ACC112 (cell line): ENCODE results near the gene USP27X.

Experiments
- H2AFZ ChIP-seq: fragments of 200-600 bp; sonication (generic); one replicate; pipeline ENCODE4 v1.6.0; 2017; ENCODE audit warnings: antibody characterized with exemption, low read length; ENCODE audit not compliant: unreplicated experiment
- H3K27ac ChIP-seq: fragments of 200-600 bp; sonication (generic); 2 replicates; pipeline ENCODE4 v1.5.1; 2014; ENCODE audit warnings: low read depth, mild to moderate bottlenecking, antibody characterized with exemption, low read length, moderate library complexity
- H3K27me3 ChIP-seq: fragments of 200-600 bp; sonication (generic); 2 replicates; pipeline ENCODE4 v1.6.1; 2014; ENCODE audit warnings: mild to moderate bottlenecking, antibody characterized with exemption, low read length, moderate library complexity, mixed read lengths; ENCODE audit not compliant: insufficient read depth
- H3K36me3 ChIP-seq: fragments of 200-600 bp; sonication (generic); 2 replicates; pipeline ENCODE4 v1.6.1; 2016; ENCODE audit warnings: mild to moderate bottlenecking, antibody characterized with exemption, low read length, moderate library complexity, mixed read lengths; ENCODE audit not compliant: insufficient read depth
- H3K4me1 ChIP-seq: fragments of 200-600 bp; sonication (generic); one replicate; pipeline ENCODE4 v1.6.1; 2016; ENCODE audit warnings: low read length, mixed read lengths; ENCODE audit not compliant: insufficient read depth, unreplicated experiment, control insufficient read depth
- H3K4me3 ChIP-seq: fragments of 200-600 bp; sonication (generic); 2 replicates; pipeline ENCODE4 v1.5.1; 2014; ENCODE audit warnings: mild to moderate bottlenecking, low read depth, low read length
- H3K79me2 ChIP-seq: fragments of 200-600 bp; sonication (generic); one replicate; pipeline ENCODE4 v1.6.0; 2016; ENCODE audit warnings: low read length; ENCODE audit not compliant: control insufficient read depth, unreplicated experiment, insufficient read depth

USP27X gene

GRCh38 chrX:49880668-49881067 is 1.4 kb downstream of the USP27X start:
- no peaks in the 10 kb centered on the region for H3K79me2 ChIP-seq

GRCh38 chrX:49884290-49884862 is 5.1 kb downstream of the USP27X start:
- Histone ChIP-seq H3K27ac (no peak overlapping the region), H3K4me1 (peaks cover 4% of the 10 kb centered on the region), H3K36me3 (no peaks in the 10 kb centered on the region), H3K27me3 (no peaks in the 10 kb centered on the region), H3K79me2 (no peaks in the 10 kb centered on the region), H3K4me3 (no peak overlapping the region), H2AFZ (no peak overlapping the region)

More at GRCh38 chrX:49880668-49881067, 1.4 kb downstream of the USP27X start:
- Histone ChIP-seq H3K36me3 (no peaks in the 10 kb centered on the region), H3K4me3 (peak overlapping the region; percentile 89; the same call in 1 of the 2 replicates), H3K27ac (no peak overlapping the region), H3K27me3 (no peaks in the 10 kb centered on the region), H2AFZ (no peak overlapping the region), H3K4me1 (peaks cover 11% of the 10 kb centered on the region)

- H2AFZ ChIP-seq: no peak overlapping the region
- H3K4me1 ChIP-seq: no peaks in the 10 kb centered on the region
- H3K79me2 ChIP-seq: no peaks in the 10 kb centered on the region
- no peak overlapping the region for H3K27ac ChIP-seq
- no peaks in the 10 kb centered on the region for H3K36me3 ChIP-seq
- no peaks in the 10 kb centered on the region for H3K27me3 ChIP-seq
- no peak overlapping the region for H3K4me3 ChIP-seq
Observed at GRCh38 chrX:49892542-49892941, 13.3 kb downstream of the USP27X start.

- H3K79me2 ChIP-seq: no peaks in the 10 kb centered on the region
- no peaks in the 10 kb centered on the region for H3K36me3 ChIP-seq
- H2AFZ ChIP-seq: no peak overlapping the region
- peaks cover 25% of the 10 kb centered on the region for H3K27me3 ChIP-seq
- no peaks in the 10 kb centered on the region for H3K4me1 ChIP-seq
- H3K27ac ChIP-seq: no peak overlapping the region
- no peak overlapping the region for H3K4me3 ChIP-seq
Observed at GRCh38 chrX:49896951-49897350, 17.7 kb downstream of the USP27X start.

GRCh38 chrX:49901048-49901447 is 21.8 kb downstream of the USP27X start:
- Histone ChIP-seq H3K27me3 (peaks cover 30% of the 10 kb centered on the region), H3K79me2 (no peaks in the 10 kb centered on the region), H3K4me3 (no peak overlapping the region), H3K36me3 (no peaks in the 10 kb centered on the region), H2AFZ (no peak overlapping the region), H3K4me1 (no peaks in the 10 kb centered on the region), H3K27ac (no peak overlapping the region)

- 0 out of 2 replicates have a peak, but pooled peaks cover 2% of the 10 kb centered on the region for H3K27me3 ChIP-seq
- no peaks in the 10 kb centered on the region for H3K79me2 ChIP-seq
- H3K4me3 ChIP-seq: no peak overlapping the region
- no peak overlapping the region for H3K27ac ChIP-seq
- no peaks in the 10 kb centered on the region for H3K36me3 ChIP-seq
- no peak overlapping the region for H2AFZ ChIP-seq
- no peaks in the 10 kb centered on the region for H3K4me1 ChIP-seq
Observed at GRCh38 chrX:49910344-49910743, 31.1 kb downstream of the USP27X start.

- Histone ChIP-seq H3K4me1 (no peaks in the 10 kb centered on the region), H3K27ac (no peak overlapping the region), H2AFZ (no peak overlapping the region), H3K79me2 (no peaks in the 10 kb centered on the region), H3K4me3 (no peak overlapping the region), H3K27me3 (0 out of 2 replicates have a peak, but pooled peaks cover 2% of the 10 kb centered on the region), H3K36me3 (no peaks in the 10 kb centered on the region)
Observed at GRCh38 chrX:49912086-49912485, 32.8 kb downstream of the USP27X start.

GRCh38 chrX:49912861-49913260 is 33.6 kb downstream of the USP27X start:
- H3K27me3 ChIP-seq: 0 out of 2 replicates have a peak, but pooled peaks cover 2% of the 10 kb centered on the region
- no peaks in the 10 kb centered on the region for H3K79me2 ChIP-seq
- H3K4me3 ChIP-seq: no peak overlapping the region
- no peaks in the 10 kb centered on the region for H3K4me1 ChIP-seq
- no peak overlapping the region for H3K27ac ChIP-seq
- no peaks in the 10 kb centered on the region for H3K36me3 ChIP-seq
- H2AFZ ChIP-seq: no peak overlapping the region

- Histone ChIP-seq H2AFZ (no peak overlapping the region), H3K27ac (no peak overlapping the region), H3K79me2 (no peaks in the 10 kb centered on the region), H3K4me3 (no peak overlapping the region), H3K36me3 (no peaks in the 10 kb centered on the region), H3K27me3 (no peaks in the 10 kb centered on the region), H3K4me1 (no peaks in the 10 kb centered on the region)
Observed at GRCh38 chrX:49915361-49916222, 36.3 kb downstream of the USP27X start.

GRCh38 chrX:49919617-49920016 is 40.3 kb downstream of the USP27X start:
- H2AFZ ChIP-seq: no peak overlapping the region
- H3K4me1 ChIP-seq: no peaks in the 10 kb centered on the region
- no peaks in the 10 kb centered on the region for H3K79me2 ChIP-seq
- no peak overlapping the region for H3K27ac ChIP-seq
- no peak overlapping the region for H3K4me3 ChIP-seq
- no peaks in the 10 kb centered on the region for H3K27me3 ChIP-seq
- no peaks in the 10 kb centered on the region for H3K36me3 ChIP-seq

GRCh38 chrX:49921109-49921508 is 41.8 kb downstream of the USP27X start:
- no peaks in the 10 kb centered on the region for H3K4me1 ChIP-seq
- H3K36me3 ChIP-seq: no peaks in the 10 kb centered on the region
- H2AFZ ChIP-seq: no peak overlapping the region
- H3K79me2 ChIP-seq: no peaks in the 10 kb centered on the region
- H3K27me3 ChIP-seq: no peaks in the 10 kb centered on the region
- no peak overlapping the region for H3K4me3 ChIP-seq
- H3K27ac ChIP-seq: no peak overlapping the region
